Stimulated activated CD4-positive, alpha-beta T cell treated with anti-CD3 and anti-CD28 coated beads, Interleukin-4, amount 100 ng/mL, for 48 hours (primary cell): Measurements from ENCODE around the gene HDAC4.

Experiments used
- DNase-seq, 2 donors: peaks; one replicate each; pipeline ENCODE4 v3.0.0-alpha.2; 2020; ENCODE audit warnings: low read depth in 2 of 2

The HDAC4 gene

GRCh38 chr2:239327536-239328350 lies 73.1 kb downstream of the HDAC4 start:
- no peak for DNase-seq

- DNase-seq: peak; percentile 47 to 62
These were observed 73.8 kb downstream of the HDAC4 start for GRCh38 chr2:239326831-239327535.

DNA sequence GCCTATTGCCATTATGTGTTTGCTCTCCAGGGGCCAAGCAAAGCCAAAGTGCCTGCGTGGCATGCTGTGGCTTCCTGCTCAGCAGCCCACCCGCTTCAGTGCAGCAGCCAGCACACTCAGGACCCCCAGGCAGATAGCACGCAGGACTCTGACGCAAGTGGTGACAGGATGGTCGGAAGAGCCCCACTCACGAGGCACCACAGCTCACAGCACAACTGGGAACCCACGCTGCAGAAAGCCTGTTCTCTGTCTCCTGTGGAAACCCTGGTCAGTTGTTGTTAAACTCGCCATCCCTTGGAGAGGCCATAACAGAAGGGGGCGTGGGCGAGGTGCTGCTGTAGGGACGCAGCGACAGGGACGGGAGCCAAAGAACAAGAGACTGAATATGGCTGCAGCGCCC lies 76.4 kb downstream of the HDAC4 start:
- no peak for DNase-seq

GRCh38 chr2:239323447-239323846 lies 77.4 kb downstream of the HDAC4 start:
- no peak for DNase-seq

- DNase-seq: no peak
These were observed 78.3 kb downstream of the HDAC4 start for GRCh38 chr2:239322416-239323086.

DNA sequence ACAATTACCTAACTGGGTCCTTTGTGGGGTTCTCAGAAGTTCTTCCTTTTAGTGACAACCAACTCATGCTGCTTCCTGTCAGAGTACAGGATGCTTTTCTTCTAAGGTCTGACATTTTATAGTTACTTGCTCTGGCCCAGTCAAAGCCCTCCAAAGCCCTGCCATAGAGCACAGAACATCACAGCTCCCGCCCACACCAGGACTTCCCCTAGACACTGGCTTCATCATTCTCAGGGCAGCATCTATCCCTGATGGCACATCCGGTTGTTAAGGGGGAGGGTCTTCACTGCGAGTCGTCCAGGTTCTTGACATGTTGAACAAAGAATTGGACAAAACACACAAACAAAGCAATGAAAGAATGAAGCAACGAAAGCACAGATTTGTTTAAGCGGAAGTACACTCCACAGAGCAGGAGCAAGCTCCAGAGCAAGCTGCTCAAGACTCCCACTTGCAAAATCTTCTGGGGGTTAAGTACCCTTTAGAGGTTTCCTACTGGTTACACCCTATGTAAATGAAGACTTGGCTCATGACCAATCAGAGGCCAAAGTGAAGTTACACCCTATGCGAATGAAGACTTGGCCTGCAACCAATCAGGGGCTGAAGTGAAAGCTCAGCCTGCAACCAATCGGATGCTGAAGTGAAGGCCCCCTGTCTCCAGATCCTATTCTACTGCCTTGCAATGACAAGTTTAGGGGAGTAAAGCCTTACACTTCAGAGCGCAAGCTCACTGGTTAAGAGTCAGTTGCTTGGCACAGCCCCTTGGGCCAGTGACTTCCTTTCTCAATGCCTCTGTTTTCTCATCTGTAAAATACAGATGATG lies 79.0 kb downstream of the HDAC4 start:
- DNase-seq: peak; percentile 39 to 41

- DNase-seq: no peak
These were observed 81.8 kb downstream of the HDAC4 start for GRCh38 chr2:239318790-239319661.

GRCh38 chr2:239318151-239318611 lies 82.6 kb downstream of the HDAC4 start:
- DNase-seq: no peak

DNA sequence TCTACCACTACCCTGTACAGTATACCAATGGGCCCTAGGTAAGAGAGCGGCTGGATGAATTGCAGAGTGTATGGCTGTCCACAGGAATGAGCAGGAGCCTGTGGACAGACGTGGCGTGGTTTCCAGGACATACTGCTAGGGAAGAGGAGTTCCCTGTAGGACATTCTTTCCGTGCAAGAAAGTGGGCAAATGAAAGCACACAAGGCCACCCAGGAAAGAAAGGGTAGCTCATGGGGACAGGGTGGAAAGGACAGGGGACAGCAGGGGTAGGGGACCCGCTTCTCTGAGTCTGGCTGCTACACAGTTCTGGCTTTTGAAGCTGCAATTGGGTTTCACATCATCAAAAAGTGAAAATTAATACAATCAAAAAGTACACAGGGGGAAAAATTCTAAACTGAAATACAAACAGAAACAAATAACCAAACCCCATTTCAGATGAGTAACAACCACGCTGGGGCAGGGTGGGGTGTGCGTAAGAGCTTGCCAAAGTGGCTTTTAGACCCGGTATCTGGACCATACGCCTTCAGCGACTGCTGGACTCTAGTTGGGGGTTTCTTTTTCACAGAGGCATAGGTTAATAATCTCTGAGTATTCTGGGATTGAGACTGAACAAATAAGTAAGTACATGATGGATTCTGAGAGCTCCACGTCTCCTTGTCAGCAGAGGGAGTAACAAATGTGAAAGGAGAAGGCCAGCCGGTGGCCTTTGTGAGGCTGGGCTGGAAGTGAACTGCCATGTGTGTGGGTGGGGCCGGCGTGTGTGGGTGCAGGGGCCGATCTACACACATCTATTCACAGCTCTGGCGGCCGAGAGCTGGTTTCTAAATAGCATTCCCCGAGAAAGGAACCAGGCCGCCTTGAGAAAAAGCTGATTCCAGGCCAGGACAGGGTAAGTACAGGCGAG lies 84.0 kb downstream of the HDAC4 start:
- DNase-seq: no peak

GRCh38 chr2:239315308-239315707 lies 85.5 kb downstream of the HDAC4 start:
- no peak for DNase-seq

- no peak for DNase-seq
These were observed 87.0 kb downstream of the HDAC4 start for GRCh38 chr2:239313776-239314175.

- DNase-seq: no peak
These were observed 87.8 kb downstream of the HDAC4 start for GRCh38 chr2:239312741-239313667.

GRCh38 chr2:239312081-239312511 lies 88.7 kb downstream of the HDAC4 start:
- no peak for DNase-seq

- no peak for DNase-seq
These were observed 89.4 kb downstream of the HDAC4 start for GRCh38 chr2:239311132-239312040.

DNA sequence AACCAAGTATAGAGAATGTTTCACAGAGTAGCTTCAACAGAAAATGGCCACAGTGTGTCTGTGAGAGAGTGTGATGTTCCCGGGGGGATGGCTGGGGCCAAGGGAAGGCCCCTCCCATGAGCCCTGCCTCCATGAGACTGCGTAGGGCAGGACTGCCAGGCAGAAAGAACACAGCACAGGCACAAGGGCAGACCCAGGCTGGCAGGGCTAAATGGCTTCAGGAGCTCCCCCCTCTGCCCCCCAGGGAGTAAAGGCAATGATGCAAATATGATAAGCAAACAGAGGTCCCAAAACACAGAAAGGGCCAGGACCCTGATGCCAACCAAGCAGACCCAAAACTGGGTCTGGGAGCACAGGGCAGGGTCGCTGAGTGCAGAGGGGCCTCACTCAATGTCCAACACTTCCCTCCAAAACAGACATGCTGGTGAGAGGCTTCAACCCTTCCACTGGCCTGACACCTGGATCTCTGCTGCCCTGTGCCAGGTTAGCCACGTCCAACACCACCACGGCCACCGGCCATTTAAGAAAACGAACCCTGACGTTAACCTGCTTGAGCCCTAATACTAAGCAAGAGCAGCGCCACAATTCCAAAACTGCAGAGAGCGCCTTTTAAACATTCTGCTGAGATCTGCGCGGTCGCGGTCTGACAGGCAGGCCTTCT lies 90.3 kb downstream of the HDAC4 start:
- DNase-seq: no peak

GRCh38 chr2:239309398-239310245 lies 91.2 kb downstream of the HDAC4 start:
- DNase-seq: no peak
